ENCODE data around the gene SHROOM3. TPM values are rescaled to one million over a fixed set of nuclear protein-coding genes. Genes with fewer than 3 reads are reported as not detected.

SHROOM3 gene
- total and polyA plus RNA-seq, 2 donors, result 11.7 to 16.6 TPM

GRCh38 chr4:76616526-76616925, 181.5 kb downstream of the SHROOM3 start:
- Histone ChIP-seq H3K4me3 (ENCODE audit: low read depth, low read length) (no peak overlapping the region), H3K27ac (ENCODE audit: low read depth) (no peak overlapping the region), H3K4me1 (ENCODE audit: insufficient read depth) (no peaks in the 10 kb centered on the region), H3K36me3 (ENCODE audit: insufficient read depth) (no peaks in the 10 kb centered on the region)
- 94% methylated on average over 2 of the region's 2 CpGs for WGBS
- no peak for DNase-seq (ENCODE audit: extremely low spot score)

GRCh38 chr4:76620723-76621468, 185.9 kb downstream of the SHROOM3 start:
- Histone ChIP-seq H3K4me1 (ENCODE audit: insufficient read depth) (no peaks in the 10 kb centered on the region), H3K4me3 (ENCODE audit: low read depth, low read length) (no peak overlapping the region), H3K36me3 (ENCODE audit: insufficient read depth) (no peaks in the 10 kb centered on the region), H3K27ac (ENCODE audit: low read depth) (no peak overlapping the region)
- no peak for DNase-seq (ENCODE audit: extremely low spot score)
- WGBS, result 74% methylated on average over 4 of the region's 4 CpGs

- Histone ChIP-seq H3K27ac (ENCODE audit: low read depth) (no peak overlapping the region), H3K36me3 (ENCODE audit: insufficient read depth) (no peaks in the 10 kb centered on the region), H3K4me1 (ENCODE audit: insufficient read depth) (no peaks in the 10 kb centered on the region), H3K4me3 (ENCODE audit: low read depth, low read length) (no peak overlapping the region)
- DNase-seq (ENCODE audit: extremely low spot score), result no peak
- 53% methylated on average over 4 of the region's 4 CpGs for WGBS
Measured at GRCh38 chr4:76622126-76622525, 187.1 kb downstream of the SHROOM3 start.

DNA sequence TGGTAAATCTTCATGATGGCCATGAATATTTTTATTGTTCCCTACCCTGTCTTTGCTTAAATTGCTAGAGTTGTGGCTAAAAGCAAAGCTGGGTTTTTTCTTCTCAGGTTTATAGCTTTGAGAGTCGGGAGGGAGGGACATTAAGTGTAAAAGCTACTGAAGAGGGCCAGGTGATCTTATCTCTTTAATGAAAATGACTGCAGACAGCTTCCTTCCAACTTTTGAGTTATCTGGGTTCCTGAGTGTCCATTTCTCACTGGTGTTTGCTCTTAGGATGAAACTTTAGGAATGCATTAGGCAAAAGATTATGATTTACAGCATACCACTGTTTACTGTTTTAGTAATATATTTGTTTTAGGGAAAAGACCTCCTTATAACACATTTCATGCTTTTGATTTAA, 187.7 kb downstream of the SHROOM3 start:
- H3K4me3 ChIP-seq (ENCODE audit: low read depth, low read length), result no peak overlapping the region
- DNase-seq (ENCODE audit: extremely low spot score), result no peak
- H3K36me3 ChIP-seq (ENCODE audit: insufficient read depth), result no peaks in the 10 kb centered on the region
- H3K4me1 ChIP-seq (ENCODE audit: insufficient read depth), result no peaks in the 10 kb centered on the region
- 37% methylated on average over 1 of the region's 1 CpG for WGBS
- no peak overlapping the region for H3K27ac ChIP-seq (ENCODE audit: low read depth)

GRCh38 chr4:76623217-76624045, 188.4 kb downstream of the SHROOM3 start:
- Histone ChIP-seq H3K36me3 (ENCODE audit: insufficient read depth) (no peaks in the 10 kb centered on the region), H3K27ac (ENCODE audit: low read depth) (no peak overlapping the region), H3K4me1 (ENCODE audit: insufficient read depth) (no peaks in the 10 kb centered on the region), H3K4me3 (ENCODE audit: low read depth, low read length) (no peak overlapping the region)
- DNase-seq (ENCODE audit: extremely low spot score), result no peak
- 45% methylated on average over 4 of the region's 4 CpGs for WGBS

DNA sequence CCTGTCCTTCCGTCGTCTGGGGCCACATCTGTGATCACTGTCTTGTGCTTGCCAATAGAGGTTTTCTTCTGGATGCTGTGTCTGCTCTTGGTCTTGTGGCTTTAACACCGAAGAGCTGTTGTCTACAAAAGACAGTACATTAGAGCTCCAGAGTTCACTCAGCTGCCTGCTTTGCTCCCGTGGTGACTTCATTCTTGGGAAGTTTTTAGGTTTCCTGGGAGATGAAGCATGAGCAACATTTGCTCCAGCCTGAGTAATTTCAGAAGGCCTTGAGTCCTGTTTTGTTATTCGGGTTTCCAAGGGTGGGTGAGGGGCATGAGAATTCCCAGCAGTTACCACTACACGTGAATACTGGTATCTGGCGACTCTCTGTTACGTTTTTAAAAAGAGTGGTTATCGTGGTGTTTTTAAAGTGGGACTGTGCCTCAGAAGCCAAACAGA, 189.2 kb downstream of the SHROOM3 start:
- peak; percentile 69 for DNase-seq (ENCODE audit: extremely low spot score)
- H3K4me1 ChIP-seq (ENCODE audit: insufficient read depth), result no peaks in the 10 kb centered on the region
- H3K36me3 ChIP-seq (ENCODE audit: insufficient read depth), result no peaks in the 10 kb centered on the region
- H3K27ac ChIP-seq (ENCODE audit: low read depth), result no peak overlapping the region
- H3K4me3 ChIP-seq (ENCODE audit: low read depth, low read length), result no peak overlapping the region
- 19% methylated on average over 9 of the region's 9 CpGs for WGBS

- WGBS, result 86% methylated on average over 3 of the region's 3 CpGs
- H3K4me1 ChIP-seq (ENCODE audit: insufficient read depth), result no peaks in the 10 kb centered on the region
- no peaks in the 10 kb centered on the region for H3K36me3 ChIP-seq (ENCODE audit: insufficient read depth)
- no peak overlapping the region for H3K4me3 ChIP-seq (ENCODE audit: low read depth, low read length)
- H3K27ac ChIP-seq (ENCODE audit: low read depth), result no peak overlapping the region
- no peak for DNase-seq (ENCODE audit: extremely low spot score)
Measured at GRCh38 chr4:76624931-76625715, 190.1 kb downstream of the SHROOM3 start.

GRCh38 chr4:76626686-76627465, 191.8 kb downstream of the SHROOM3 start:
- Histone ChIP-seq H3K4me1 (ENCODE audit: insufficient read depth) (no peaks in the 10 kb centered on the region), H3K27ac (ENCODE audit: low read depth) (no peak overlapping the region), H3K36me3 (ENCODE audit: insufficient read depth) (no peaks in the 10 kb centered on the region), H3K4me3 (ENCODE audit: low read depth, low read length) (no peak overlapping the region)
- DNase-seq (ENCODE audit: extremely low spot score), result no peak
- WGBS, result 88% methylated on average over 5 of the region's 5 CpGs

- WGBS, result 67% methylated on average over 1 of the region's 1 CpG
- Histone ChIP-seq H3K4me3 (ENCODE audit: low read depth, low read length) (no peak overlapping the region), H3K27ac (ENCODE audit: low read depth) (no peak overlapping the region), H3K4me1 (ENCODE audit: insufficient read depth) (no peaks in the 10 kb centered on the region), H3K36me3 (ENCODE audit: insufficient read depth) (no peaks in the 10 kb centered on the region)
- DNase-seq (ENCODE audit: extremely low spot score), result no peak
Measured at GRCh38 chr4:76628251-76628650, 193.2 kb downstream of the SHROOM3 start.

DNA sequence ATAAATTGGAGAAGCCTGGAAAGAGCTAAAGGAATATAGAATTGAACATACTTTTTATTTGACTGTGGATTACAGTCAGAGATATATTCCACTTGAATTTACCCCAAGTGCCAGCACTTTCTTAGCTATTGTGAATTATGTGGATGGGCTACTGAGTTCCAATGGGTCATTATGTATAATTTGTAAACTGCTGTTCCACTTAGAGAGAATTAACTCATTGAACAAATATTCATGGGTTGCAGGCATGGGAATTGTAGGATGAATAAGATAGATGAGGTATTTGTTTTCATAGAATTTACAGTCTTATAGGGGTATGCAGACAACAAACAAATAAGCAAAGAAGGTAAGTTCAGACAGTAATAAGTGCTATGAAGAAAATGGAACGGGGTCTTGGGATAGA, 195.7 kb downstream of the SHROOM3 start:
- DNase-seq (ENCODE audit: extremely low spot score), result no peak
- H3K4me1 ChIP-seq (ENCODE audit: insufficient read depth), result no peaks in the 10 kb centered on the region
- H3K4me3 ChIP-seq (ENCODE audit: low read depth, low read length), result no peak overlapping the region
- H3K36me3 ChIP-seq (ENCODE audit: insufficient read depth), result no peaks in the 10 kb centered on the region
- 47% methylated on average over 1 of the region's 1 CpG for WGBS
- no peak overlapping the region for H3K27ac ChIP-seq (ENCODE audit: low read depth)

DNA sequence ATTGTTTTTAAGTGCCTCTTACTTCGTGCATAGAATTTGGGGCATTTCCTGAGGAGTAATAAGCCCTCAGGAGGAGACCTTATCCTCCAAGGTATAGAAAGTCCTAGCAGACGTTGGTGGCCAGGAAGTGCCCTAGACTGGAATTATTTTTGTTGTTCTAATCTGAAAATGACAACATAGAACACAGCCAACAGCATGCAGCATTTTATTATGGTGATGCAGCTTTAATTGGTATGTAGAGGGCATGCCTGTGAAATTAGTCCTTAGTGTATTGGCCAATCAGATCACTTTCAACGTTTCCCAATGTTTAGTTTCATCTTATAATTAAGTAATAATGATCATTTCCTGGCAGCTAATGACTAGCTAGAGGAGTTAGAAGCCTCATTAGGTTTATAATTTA, 199.2 kb downstream of the SHROOM3 start:
- WGBS, result 35% methylated on average over 3 of the region's 3 CpGs
- no peaks in the 10 kb centered on the region for H3K36me3 ChIP-seq (ENCODE audit: insufficient read depth)
- H3K27ac ChIP-seq (ENCODE audit: low read depth), result no peak overlapping the region
- no peak for DNase-seq (ENCODE audit: extremely low spot score)
- H3K4me1 ChIP-seq (ENCODE audit: insufficient read depth), result no peaks in the 10 kb centered on the region
- no peak overlapping the region for H3K4me3 ChIP-seq (ENCODE audit: low read depth, low read length)

DNA sequence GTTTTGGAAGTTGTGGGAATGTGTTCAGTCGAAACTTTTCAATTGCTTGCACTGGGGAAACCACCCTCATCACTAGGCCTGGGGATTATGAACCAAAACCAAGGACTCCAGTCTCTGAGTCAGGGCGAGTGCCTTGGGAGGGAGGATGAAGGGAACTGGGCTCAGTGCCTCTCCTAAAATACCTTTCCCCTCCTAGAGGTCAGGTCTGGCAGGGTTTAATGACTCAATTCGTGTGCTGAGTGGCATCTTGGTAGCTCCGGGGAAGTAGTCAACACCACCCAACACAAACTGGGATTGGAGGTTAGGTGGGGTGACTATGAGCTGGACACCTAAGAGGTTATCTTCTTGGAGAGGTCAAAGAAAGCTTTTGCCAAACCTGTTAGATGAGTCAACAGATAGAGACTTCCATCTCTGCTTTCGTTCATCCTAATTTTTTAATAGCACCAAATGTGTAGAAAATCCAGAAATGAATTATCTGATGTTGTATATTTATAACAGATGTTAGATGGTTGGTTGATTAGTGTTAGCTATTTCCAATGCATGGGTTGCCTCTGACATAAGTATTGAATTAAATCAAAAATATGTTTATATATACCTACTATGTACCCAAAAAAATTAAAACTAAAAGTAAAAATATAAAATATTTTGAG, 202.8 kb downstream of the SHROOM3 start:
- no peak overlapping the region for H3K27ac ChIP-seq (ENCODE audit: low read depth)
- 82% methylated on average over 5 of the region's 5 CpGs for WGBS

More for the DNA sequence above, 202.8 kb downstream of the SHROOM3 start:
- Histone ChIP-seq H3K4me1 (ENCODE audit: insufficient read depth) (no peaks in the 10 kb centered on the region), H3K36me3 (ENCODE audit: insufficient read depth) (peaks cover 1% of the 10 kb centered on the region), H3K4me3 (ENCODE audit: low read depth, low read length) (no peak overlapping the region)
- DNase-seq (ENCODE audit: extremely low spot score), result no peak
